Adipocyte (in vitro differentiated cells): ENCODE measurements around the gene ACTR6.
A peak's percentile ranks its signal among the peaks of the same experiment; 100 is the strongest.
"Not testable (repeated sequence)": the region's sequence is repeated elsewhere in the genome, so short reads cannot be mapped to it uniquely, and the experiment has no call there.

Experiments used
- DNase-seq: peaks from one replicate; pipeline ENCODE4 v3.0.0-alpha.2; 2015; ENCODE audit warnings: low read depth
- H3K27me3 ChIP-seq: replicated peaks from 2 replicates; pipeline ENCODE4 v1.7.0; 2013; ENCODE audit warnings: mild to moderate bottlenecking, low read length, moderate library complexity; ENCODE audit not compliant: control insufficient read depth, insufficient read depth
- H3K36me3 ChIP-seq: 2 replicates; pipeline ENCODE4 v1.7.0; 2013; ENCODE audit warnings: low read length, mild to moderate bottlenecking, moderate library complexity; ENCODE audit not compliant: control insufficient read depth, insufficient read depth, severe bottlenecking
- H3K4me1 ChIP-seq: 2 replicates; pipeline ENCODE4 v1.7.0; 2013; ENCODE audit warnings: mild to moderate bottlenecking, low read length, moderate library complexity; ENCODE audit not compliant: control insufficient read depth, insufficient read depth
- H3K4me3 ChIP-seq: 2 replicates; pipeline ENCODE4 v1.7.0; 2013; ENCODE audit warnings: mild to moderate bottlenecking, low read length, moderate library complexity
- H3K9ac ChIP-seq: 2 replicates; pipeline ENCODE4 v1.7.0; 2013; ENCODE audit warnings: mild to moderate bottlenecking, low read length, moderate library complexity
- H3K9me3 ChIP-seq: 2 replicates; pipeline ENCODE4 v1.7.0; 2013; ENCODE audit warnings: mild to moderate bottlenecking, low read length, moderate library complexity; ENCODE audit not compliant: control insufficient read depth

ACTR6 gene

DNA sequence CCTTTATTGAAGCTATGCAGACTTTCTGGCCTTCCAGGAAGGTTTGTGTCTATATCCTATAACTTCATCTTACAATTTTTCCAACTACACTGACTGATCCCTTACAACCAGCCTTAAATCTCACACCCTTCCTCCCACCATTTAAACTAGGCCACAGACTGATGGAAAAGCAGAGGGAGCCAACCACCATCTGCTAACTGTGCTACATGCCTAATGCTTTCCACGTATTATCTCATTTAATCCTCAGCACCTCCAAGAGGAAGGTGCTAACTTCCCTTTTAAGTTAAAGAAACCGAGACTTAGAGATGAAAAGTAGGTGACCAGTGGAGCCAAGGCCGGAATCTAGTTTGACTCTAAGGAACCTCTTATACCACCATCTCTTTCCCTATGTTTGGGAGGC, 35.3 kb upstream of the ACTR6 start:
- Histone ChIP-seq H3K4me3 (no peak overlapping the region), H3K9ac (no peak overlapping the region), H3K9me3 (no peaks in the 10 kb centered on the region), H3K27me3 (no peaks in the 10 kb centered on the region), H3K36me3 (no peaks in the 10 kb centered on the region), H3K4me1 (peaks cover 9% of the 10 kb centered on the region)
- DNase-seq, result no peak

DNA sequence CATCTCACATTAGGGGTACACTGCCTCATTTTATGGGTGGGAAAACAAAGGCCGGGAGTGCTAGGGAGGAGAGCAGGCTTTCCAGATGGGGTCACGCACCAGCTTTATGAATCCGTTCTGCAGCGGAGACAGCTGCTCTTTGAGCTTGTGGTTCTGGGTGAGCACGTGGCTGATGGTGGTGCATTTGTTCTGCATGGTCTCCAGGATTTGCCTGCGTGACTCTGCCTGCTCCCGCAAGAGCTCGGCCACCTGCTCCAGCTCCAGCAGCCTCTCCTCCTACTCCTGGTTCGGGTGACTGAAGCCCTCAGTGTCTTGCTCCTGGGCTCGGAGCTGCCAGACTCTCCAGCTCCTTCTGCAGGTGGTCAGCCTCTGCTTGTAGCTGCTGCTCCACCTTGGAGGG, 34.4 kb upstream of the ACTR6 start:
- DNase-seq, result no peak
- Histone ChIP-seq H3K4me3 (no peak overlapping the region), H3K27me3 (no peaks in the 10 kb centered on the region), H3K9me3 (no peaks in the 10 kb centered on the region), H3K9ac (no peak overlapping the region), H3K4me1 (peaks cover 9% of the 10 kb centered on the region), H3K36me3 (no peaks in the 10 kb centered on the region)

DNA sequence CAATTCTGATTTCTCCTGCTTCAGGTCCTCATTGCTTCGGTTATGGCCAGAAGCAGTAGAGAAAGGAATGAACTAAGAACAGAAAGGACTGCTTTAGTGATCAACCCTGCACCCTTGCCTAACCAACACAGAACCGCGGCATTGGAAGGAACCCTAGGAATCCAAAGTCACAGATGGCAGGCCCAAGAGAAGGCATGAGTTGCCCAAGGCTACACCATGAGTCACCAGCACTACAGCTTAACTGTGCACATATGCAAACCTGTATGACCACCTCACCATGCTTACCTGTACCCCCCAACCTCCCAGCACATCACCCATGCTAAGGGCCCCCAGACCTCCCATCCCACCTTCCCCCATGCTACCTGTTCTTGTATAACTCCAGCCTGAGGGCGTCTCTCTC, 32.1 kb upstream of the ACTR6 start:
- Histone ChIP-seq H3K9me3 (no peaks in the 10 kb centered on the region), H3K36me3 (no peaks in the 10 kb centered on the region), H3K4me1 (peaks cover 7% of the 10 kb centered on the region), H3K4me3 (no peak overlapping the region), H3K27me3 (no peaks in the 10 kb centered on the region), H3K9ac (no peak overlapping the region)
- DNase-seq, result no peak

DNA sequence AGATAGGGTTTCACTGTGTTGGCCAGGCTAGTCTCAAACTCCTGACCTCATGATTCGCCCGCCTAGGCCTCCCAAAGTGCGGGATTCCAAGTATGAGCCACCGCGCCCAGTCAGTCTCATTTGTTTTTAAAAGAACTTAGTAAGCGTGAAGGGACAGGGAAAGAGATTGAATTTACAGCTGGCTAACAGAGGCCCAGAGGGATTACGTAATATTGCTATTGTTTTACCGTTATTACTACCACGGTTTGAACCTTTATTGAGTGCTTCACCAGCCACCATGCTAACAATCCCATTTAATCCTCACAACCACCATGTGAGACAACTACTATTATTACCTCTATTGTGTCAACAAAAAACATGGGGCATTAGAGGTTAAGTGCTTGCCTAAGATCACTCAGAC, 31.3 kb upstream of the ACTR6 start:
- Histone ChIP-seq H3K27me3 (no peaks in the 10 kb centered on the region), H3K9ac (no peak overlapping the region), H3K4me3 (no peak overlapping the region), H3K4me1 (peaks cover under 1% of the 10 kb centered on the region), H3K9me3 (no peaks in the 10 kb centered on the region), H3K36me3 (no peaks in the 10 kb centered on the region)
- no peak for DNase-seq

DNA sequence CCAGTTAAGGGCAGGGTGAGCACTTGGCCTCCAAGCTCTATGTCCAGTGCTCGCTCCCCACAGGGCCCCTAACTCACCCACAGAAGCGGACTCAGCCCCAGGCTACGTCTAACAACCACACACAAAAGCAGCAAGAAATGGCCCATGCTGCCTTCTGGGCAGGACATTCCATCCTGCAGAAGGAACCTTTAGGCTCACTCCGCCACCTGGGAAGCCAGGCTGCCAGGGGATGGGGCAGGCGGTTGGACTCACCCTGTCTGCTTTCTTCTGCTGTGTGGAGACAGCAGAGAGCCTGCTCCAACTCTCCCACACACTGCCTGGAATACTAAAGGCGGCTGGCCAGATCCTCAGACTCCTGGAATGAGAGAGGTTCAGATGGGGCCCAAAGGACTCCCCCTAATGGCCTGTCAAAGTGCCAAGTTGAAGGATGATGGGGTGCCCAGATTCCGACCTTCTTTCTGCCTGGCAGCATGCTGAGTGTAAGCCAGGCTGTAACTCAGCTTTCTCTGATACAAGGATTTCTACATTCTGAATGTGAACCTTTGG, 30.2 kb upstream of the ACTR6 start:
- Histone ChIP-seq H3K9ac (no peak overlapping the region), H3K4me3 (no peak overlapping the region), H3K27me3 (no peaks in the 10 kb centered on the region), H3K9me3 (no peaks in the 10 kb centered on the region), H3K4me1 (no peaks in the 10 kb centered on the region), H3K36me3 (no peaks in the 10 kb centered on the region)
- DNase-seq, result no peak

DNA sequence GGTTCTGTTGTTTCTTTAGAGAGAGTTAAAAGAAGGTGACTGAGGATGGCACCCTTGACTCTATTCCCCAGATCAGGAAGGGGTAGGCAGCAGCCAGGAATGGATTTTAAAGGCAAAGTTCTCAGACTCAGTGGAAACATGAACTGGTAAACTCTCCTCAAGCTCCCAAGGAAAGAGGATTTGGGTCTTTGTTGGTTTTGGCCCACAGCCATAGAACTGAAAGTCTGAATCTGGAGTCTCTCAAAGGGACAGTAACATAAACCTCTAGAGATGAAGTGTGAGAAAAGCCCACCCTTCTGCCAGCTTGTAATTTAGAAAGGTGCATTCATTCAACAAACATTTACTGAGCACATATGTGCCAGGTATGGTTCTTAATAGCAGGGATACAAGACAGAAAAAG, 29.4 kb upstream of the ACTR6 start:
- Histone ChIP-seq H3K9ac (no peak overlapping the region), H3K4me1 (no peaks in the 10 kb centered on the region), H3K36me3 (no peaks in the 10 kb centered on the region), H3K4me3 (no peak overlapping the region), H3K27me3 (no peaks in the 10 kb centered on the region), H3K9me3 (no peaks in the 10 kb centered on the region)
- peak; percentile 41 for DNase-seq

DNA sequence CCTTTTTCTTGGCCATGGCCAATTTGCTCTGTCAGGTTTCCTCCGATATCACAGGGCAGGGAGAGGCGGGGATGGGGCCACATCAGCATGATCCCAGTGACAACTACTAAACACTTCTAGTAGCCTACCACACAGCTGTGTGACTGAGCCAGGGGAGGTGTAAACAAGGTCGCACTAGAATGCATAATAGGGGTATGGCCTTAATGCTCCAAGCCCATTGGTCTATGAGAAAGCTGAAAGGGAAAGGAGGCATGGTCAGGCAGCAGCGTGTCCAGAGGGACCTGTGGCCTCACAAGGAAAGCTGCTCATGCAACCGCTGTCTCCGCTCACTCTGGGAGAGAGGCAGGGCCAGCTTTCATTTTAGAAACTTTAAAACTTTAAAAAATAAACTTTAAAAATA, 27.5 kb upstream of the ACTR6 start:
- no peak for DNase-seq
- Histone ChIP-seq H3K4me3 (no peak overlapping the region), H3K9me3 (no peaks in the 10 kb centered on the region), H3K9ac (no peak overlapping the region), H3K36me3 (no peaks in the 10 kb centered on the region), H3K4me1 (peaks cover 3% of the 10 kb centered on the region), H3K27me3 (no peaks in the 10 kb centered on the region)

DNA sequence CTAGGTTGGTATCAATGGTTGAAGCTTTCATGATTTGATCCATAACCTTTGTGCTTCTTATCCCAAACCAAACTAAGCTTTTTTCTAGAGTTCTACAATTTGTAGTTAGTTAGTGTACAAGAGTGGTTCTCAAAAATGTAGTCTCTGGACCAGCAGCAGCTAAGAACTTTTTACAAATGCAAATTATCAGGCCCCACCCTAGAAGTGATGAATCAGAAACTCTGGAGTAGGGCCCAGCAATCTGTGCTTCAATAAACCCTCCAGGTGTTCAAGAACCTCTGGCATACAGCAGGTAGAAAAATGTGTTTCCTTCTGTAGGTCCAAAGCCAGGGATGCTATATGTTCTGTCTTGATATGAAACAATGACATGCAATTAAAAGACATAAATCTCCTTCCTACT, 26.1 kb upstream of the ACTR6 start:
- H3K36me3 ChIP-seq, result no peaks in the 10 kb centered on the region
- no peak overlapping the region for H3K4me3 ChIP-seq
- no peaks in the 10 kb centered on the region for H3K9me3 ChIP-seq
- DNase-seq, result no peak
- H3K9ac ChIP-seq, result no peak overlapping the region
- H3K4me1 ChIP-seq, result peaks cover 3% of the 10 kb centered on the region
- no peaks in the 10 kb centered on the region for H3K27me3 ChIP-seq

DNA sequence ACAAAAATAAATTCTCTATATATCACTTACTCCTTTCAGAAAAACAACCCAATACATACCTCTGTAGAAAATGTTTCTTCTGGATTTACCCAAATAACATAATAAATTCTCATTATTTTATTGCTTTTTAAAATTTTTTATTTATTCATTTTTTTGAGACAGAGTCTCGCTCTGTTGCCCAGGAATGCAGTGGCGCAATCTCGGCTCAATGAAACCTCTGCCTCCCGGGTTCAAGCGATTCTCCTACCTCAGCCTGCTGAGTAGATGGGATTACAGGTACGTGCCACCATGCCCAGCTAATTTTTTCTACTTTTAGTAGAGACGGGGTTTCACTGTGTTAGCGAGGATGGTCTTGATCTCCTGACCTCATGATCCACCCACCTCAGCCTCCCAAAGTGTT, 24.1 kb upstream of the ACTR6 start:
- not testable (repeated sequence) for H3K4me3 ChIP-seq, DNase-seq, H3K27me3 ChIP-seq, H3K36me3 ChIP-seq, H3K4me1 ChIP-seq, H3K9me3 ChIP-seq, H3K9ac ChIP-seq

DNA sequence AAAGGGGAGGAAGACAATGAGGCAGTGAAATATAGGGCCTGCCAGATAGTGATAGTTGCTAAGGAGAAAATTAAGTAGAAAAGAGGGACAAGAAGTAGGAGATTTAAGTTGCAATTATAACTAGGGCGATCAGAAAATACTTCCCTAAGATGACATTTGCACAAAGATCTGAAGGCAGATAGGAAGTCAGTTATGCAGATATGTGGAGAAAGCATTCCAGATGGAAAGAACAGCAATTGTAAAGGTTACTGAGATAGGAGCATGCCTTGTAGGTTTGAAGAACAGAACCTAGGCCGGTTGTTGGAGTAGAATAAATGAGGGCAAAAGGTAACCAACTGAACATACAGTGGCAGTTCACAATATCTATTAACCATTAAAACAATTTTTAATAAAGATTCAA, 21.4 kb upstream of the ACTR6 start:
- H3K27me3 ChIP-seq, result no peaks in the 10 kb centered on the region
- peaks cover 3% of the 10 kb centered on the region for H3K4me1 ChIP-seq
- no peaks in the 10 kb centered on the region for H3K9me3 ChIP-seq
- H3K9ac ChIP-seq, result no peak overlapping the region
- no peak for DNase-seq
- H3K36me3 ChIP-seq, result no peaks in the 10 kb centered on the region
- H3K4me3 ChIP-seq, result no peak overlapping the region

DNA sequence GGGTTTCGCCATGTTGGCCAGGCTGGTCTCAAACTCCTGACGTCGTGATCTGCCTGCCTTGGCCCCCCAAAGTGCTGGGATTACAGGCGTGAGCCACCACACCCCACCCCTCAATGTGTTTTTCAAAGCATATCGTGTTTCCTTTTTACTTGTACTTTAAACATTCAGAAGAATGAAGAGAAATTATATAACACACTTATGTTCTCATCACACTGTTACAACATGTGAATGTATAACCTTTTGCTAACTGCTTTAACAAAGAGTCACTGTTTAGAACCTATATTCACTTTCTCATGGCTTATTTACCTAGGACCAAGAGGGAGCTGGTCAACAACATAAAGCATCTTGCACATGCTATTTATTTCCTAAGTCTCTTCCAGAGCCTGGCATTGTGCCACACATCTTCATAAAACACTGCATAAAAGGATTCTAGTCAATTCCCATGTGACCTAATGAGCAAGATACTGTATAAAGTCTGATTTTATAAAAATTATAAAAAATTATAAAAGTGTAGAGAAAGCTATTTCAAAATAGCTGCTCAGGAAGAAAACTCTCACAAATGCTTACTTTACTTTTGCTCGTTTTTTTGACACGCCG, 16.0 kb upstream of the ACTR6 start:
- H3K36me3 ChIP-seq, result no peaks in the 10 kb centered on the region
- peaks cover 11% of the 10 kb centered on the region for H3K4me1 ChIP-seq
- peak; percentile 19 for DNase-seq

DNA sequence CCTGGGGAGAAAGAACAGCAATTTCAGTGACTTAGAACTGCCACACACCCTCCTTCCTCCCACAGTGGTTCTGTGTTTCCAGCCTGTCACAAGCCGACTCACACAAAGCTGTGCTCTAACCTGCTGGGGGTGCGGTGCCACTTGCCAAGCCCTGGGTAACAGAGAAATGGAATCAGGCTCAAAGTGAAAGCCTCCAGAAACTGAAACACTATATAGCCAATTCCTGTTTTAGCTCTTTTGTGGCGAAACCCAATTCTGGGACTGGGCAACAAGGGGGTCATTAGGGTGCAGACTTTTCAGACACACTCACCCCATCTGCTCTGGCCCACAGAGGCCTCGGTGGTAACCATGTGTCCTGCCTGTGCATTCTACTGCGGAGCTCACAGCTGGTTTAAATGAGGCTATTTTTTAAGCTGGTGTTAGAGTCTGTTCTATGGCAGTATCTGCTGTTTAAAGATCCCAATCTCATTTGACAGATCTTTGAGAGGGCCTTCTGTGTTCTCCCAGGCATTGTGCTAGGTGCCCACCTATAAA, 15.2 kb upstream of the ACTR6 start:
- H3K9ac ChIP-seq, result peak overlapping the region; percentile 60
- peaks cover 11% of the 10 kb centered on the region for H3K4me1 ChIP-seq
- peak; percentile 10 for DNase-seq
- no peaks in the 10 kb centered on the region for H3K9me3 ChIP-seq
- H3K36me3 ChIP-seq, result no peaks in the 10 kb centered on the region
- peak overlapping the region; percentile 63 for H3K4me3 ChIP-seq
- H3K27me3 ChIP-seq, result no peaks in the 10 kb centered on the region

More for the DNA sequence above, 16.0 kb upstream of the ACTR6 start:
- Histone ChIP-seq H3K9ac (no peak overlapping the region), H3K4me3 (no peak overlapping the region), H3K27me3 (no peaks in the 10 kb centered on the region), H3K9me3 (no peaks in the 10 kb centered on the region)
